Gastroesophageal sphincter (tissue), 4 donors: ENCODE results near the gene AKT3. TPM values are rescaled to one million over a fixed set of nuclear protein-coding genes. Genes with fewer than 3 reads are reported as not detected.
"Not testable (repeated sequence)": the region's sequence is repeated elsewhere in the genome, so short reads cannot be mapped to it uniquely, and the experiment has no call there.

Source experiments
- ATAC-seq: fragments of 150-250 bp; one replicate; pipeline ENCODE4 v1.9.1; 2016; ENCODE audit warnings: mild to moderate bottlenecking, moderate library complexity
- H3K27ac ChIP-seq, 4 donors: fragments of 200-600 bp; sonication (generic) in 3 of 4; 1 replicate in 3 of 4; 2 replicates in 1 of 4; pipeline ENCODE4 v1.5.1; 2016 to 2019
- H3K27me3 ChIP-seq: fragments of 200-600 bp; sonication (generic); one replicate; pipeline ENCODE4 v1.5.1; 2019
- H3K36me3 ChIP-seq, 2 donors: fragments of 200-600 bp; sonication (generic); one replicate each; pipeline ENCODE4 v1.5.1; 2019; ENCODE audit warnings: control low read depth in 1 of 2
- H3K4me1 ChIP-seq, 3 donors: fragments of 200-600 bp; sonication (generic); 1 replicate in 2 of 3; 2 replicates in 1 of 3; pipeline ENCODE4 v1.5.1; 2016 to 2019; ENCODE audit warnings: control low read depth in 2 of 3
- H3K4me3 ChIP-seq, 2 donors: fragments of 200-600 bp; sonication (generic); one replicate each; pipeline ENCODE4 v1.5.1; 2019; ENCODE audit warnings: mild to moderate bottlenecking in 1 of 2, moderate library complexity in 1 of 2
- H3K9me3 ChIP-seq, 3 donors: fragments of 200-600 bp; sonication (generic); one replicate each; pipeline ENCODE4 v1.5.1; 2017 to 2019; ENCODE audit warnings: control low read depth in 2 of 3
- EP300 ChIP-seq: sonication (generic); formaldehyde crosslinking; IDR thresholded peaks from one replicate; pipeline ENCODE4 v1.6.1; 2017; ENCODE audit warnings: antibody characterized with exemption, mild to moderate bottlenecking
- POLR2A ChIP-seq, 2 donors: fragments of 450-650 bp; IDR thresholded peaks; one replicate each; pipeline ENCODE4 v1.6.1; 2017; ENCODE audit warnings: antibody characterized with exemption in 2 of 2, mild to moderate bottlenecking in 2 of 2, moderate library complexity in 1 of 2
- POLR2AphosphoS5 ChIP-seq: sonication (generic); formaldehyde crosslinking; IDR thresholded peaks from one replicate; pipeline ENCODE4 v1.6.1; 2017; ENCODE audit warnings: antibody characterized with exemption
- WGBS, 2 donors: methylation state at CpG; one replicate each; pipeline ENCODE4 v1.1.5; 2018; ENCODE audit warnings: low coverage in 1 of 2; 5-methylcytosine and 5-hydroxymethylcytosine counted together
- total RNA-seq, 4 donors: library from RNA; depleted of rRNA; stranded (reverse); fragments of >200 nt; gene quantifications; one replicate each; pipeline ENCODE4 v1.1.0, GENCODE V29; 2016
- TF ChIP-seq, protein P1 (sequence below), 4 experiments: fragments of 200-600 bp in 2 of 4; fragments of 450-650 bp in 2 of 4; sonication (generic) in 1 of 4; IDR thresholded peaks; one replicate each; pipeline ENCODE4 v1.5.1; 2017 to 2019; ENCODE audit warnings: antibody characterized with exemption in 4 of 4, mild to moderate bottlenecking in 2 of 4, moderate library complexity in 2 of 4

AKT3 gene
- total RNA-seq, 4 donors from 2014 or later: 72.8 to 102 (median 89.3) TPM

GRCh38 chr1:243818978-243819377, 31.1 kb downstream of the AKT3 start:
- ATAC-seq: no peak
- Histone ChIP-seq H3K27ac (no peak overlapping the region), H3K9me3 (peaks cover 0 to 24% (median 0%) of the 10 kb centered on the region in 3 donors), H3K27me3 (no peaks in the 10 kb centered on the region), H3K36me3 (peaks cover 0 to 16% of the 10 kb centered on the region in 2 donors), H3K4me1 (no peaks in the 10 kb centered on the region), H3K4me3 (no peak overlapping the region)
- WGBS, 2 donors: 63 to 97% methylated on average over 2 to 5 of the region's 13 CpGs
- TF ChIP-seq, protein P1, sequence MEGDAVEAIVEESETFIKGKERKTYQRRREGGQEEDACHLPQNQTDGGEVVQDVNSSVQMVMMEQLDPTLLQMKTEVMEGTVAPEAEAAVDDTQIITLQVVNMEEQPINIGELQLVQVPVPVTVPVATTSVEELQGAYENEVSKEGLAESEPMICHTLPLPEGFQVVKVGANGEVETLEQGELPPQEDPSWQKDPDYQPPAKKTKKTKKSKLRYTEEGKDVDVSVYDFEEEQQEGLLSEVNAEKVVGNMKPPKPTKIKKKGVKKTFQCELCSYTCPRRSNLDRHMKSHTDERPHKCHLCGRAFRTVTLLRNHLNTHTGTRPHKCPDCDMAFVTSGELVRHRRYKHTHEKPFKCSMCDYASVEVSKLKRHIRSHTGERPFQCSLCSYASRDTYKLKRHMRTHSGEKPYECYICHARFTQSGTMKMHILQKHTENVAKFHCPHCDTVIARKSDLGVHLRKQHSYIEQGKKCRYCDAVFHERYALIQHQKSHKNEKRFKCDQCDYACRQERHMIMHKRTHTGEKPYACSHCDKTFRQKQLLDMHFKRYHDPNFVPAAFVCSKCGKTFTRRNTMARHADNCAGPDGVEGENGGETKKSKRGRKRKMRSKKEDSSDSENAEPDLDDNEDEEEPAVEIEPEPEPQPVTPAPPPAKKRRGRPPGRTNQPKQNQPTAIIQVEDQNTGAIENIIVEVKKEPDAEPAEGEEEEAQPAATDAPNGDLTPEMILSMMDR (IDR thresholded peaks at IDR 0.05): no peak
- TF ChIP-seq POLR2A (IDR thresholded peaks at IDR 0.05): no peak
- no peak for TF ChIP-seq EP300
- no peak for TF ChIP-seq POLR2AphosphoS5

DNA sequence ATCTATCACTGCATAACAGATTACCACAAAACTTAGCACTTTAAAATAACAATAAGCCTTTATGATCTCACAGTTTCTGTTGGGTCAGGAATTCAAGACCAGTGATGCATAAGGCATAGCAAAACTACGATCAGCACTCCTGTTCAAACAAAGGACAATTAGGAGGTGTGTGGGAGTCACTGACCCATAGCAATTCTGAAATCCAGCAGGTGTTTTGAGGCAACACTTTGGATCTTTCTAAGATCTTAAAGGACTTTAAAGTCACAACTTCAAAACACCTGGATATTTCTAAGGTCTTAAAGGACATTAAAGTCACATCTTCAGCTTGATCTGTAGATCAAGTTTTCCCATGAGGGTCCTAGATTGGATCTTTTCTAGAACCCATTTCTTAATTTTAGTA, 35.3 kb downstream of the AKT3 start:
- no peak for ATAC-seq
- Histone ChIP-seq H3K4me1 (no peaks in the 10 kb centered on the region), H3K9me3 (peaks cover 0 to 4% (median 0%) of the 10 kb centered on the region in 3 donors), H3K27me3 (no peaks in the 10 kb centered on the region), H3K27ac (no peak overlapping the region), H3K4me3 (no peak overlapping the region), H3K36me3 (peaks cover 0 to 15% of the 10 kb centered on the region in 2 donors)
- WGBS, 2 donors: 89% methylated on average over 1 of the region's 1 CpG; no CpG with 5 or more reads in 1 of the 2 donors
- TF ChIP-seq, protein P1 (IDR thresholded peaks at IDR 0.05): no peak
- no peak for TF ChIP-seq EP300
- no peak for TF ChIP-seq POLR2AphosphoS5
- TF ChIP-seq POLR2A (IDR thresholded peaks at IDR 0.05): no peak

- H3K36me3 ChIP-seq, H3K4me3 ChIP-seq, H3K9me3 ChIP-seq, H3K27me3 ChIP-seq, H3K27ac ChIP-seq, ATAC-seq: not testable (repeated sequence)
- 100% methylated on average over 6 of the region's 11 CpGs; no CpG with 5 or more reads in 1 of the 2 donors for WGBS, 2 donors
- peaks cover 0 to 13% (median 0%) of the 10 kb centered on the region in 3 donors for H3K4me1 ChIP-seq
Measured at GRCh38 chr1:243807346-243807745, 42.7 kb downstream of the AKT3 start.

- Histone ChIP-seq H3K36me3 (peaks cover 0 to 8% of the 10 kb centered on the region in 2 donors), H3K27me3 (no peaks in the 10 kb centered on the region), H3K4me3 (no peak overlapping the region), H3K9me3 (peaks cover 0 to 9% (median 0%) of the 10 kb centered on the region in 3 donors), H3K27ac (no peak overlapping the region), H3K4me1 (peaks cover 0 to 21% (median 0%) of the 10 kb centered on the region in 3 donors)
- TF ChIP-seq POLR2AphosphoS5 (no peak), EP300 (no peak), POLR2A (IDR thresholded peaks at IDR 0.05) (no peak)
- TF ChIP-seq, protein P1 (IDR thresholded peaks at IDR 0.05): no peak
- ATAC-seq: no peak
Measured at GRCh38 chr1:243806310-243806709, 43.7 kb downstream of the AKT3 start.

DNA sequence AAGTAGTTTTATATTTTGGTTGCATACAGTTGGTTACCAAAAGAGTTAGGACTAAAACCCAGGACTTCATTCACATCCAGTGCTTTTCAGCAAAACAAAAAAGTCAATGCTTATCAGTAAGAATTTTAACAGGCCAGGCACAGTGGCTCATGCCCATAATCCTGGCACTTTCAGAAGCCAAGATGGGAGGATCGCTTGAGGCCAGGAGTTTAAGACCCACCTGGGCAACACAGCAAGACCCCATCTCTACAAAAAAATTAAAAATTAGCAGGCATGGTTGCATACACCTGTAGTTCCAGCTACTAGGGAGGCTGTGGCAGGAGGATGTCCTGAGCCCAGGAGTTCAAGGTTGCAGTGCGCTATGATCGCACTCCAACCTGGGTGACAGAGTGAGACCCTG, 47.3 kb downstream of the AKT3 start:
- H3K36me3 ChIP-seq: peaks cover 0 to 8% of the 10 kb centered on the region in 2 donors
- TF ChIP-seq POLR2A (IDR thresholded peaks at IDR 0.05) (no peak), EP300 (no peak), POLR2AphosphoS5 (no peak)
- TF ChIP-seq, protein P1 (IDR thresholded peaks at IDR 0.05): no peak
- no peak overlapping the region for H3K4me3 ChIP-seq
- peaks cover 0 to 9% (median 0%) of the 10 kb centered on the region in 3 donors for H3K9me3 ChIP-seq
- no peak overlapping the region for H3K27ac ChIP-seq
- WGBS, 2 donors: 94 to 97% methylated on average over 3 of the region's 3 CpGs
- peaks cover 0 to 39% (median 8%) of the 10 kb centered on the region in 3 donors for H3K4me1 ChIP-seq
- no peaks in the 10 kb centered on the region for H3K27me3 ChIP-seq
- ATAC-seq: no peak
